Astrocyte (in vitro differentiated cells and primary cell): Measurements from ENCODE around the gene DUSP28.

Experiments
- EZH2 ChIP-seq: IDR thresholded peaks from 2 replicates; pipeline ENCODE4 v1.6.1; 2012; ENCODE audit warnings: mild to moderate bottlenecking, low read length, inconsistent platforms; ENCODE audit not compliant: insufficient read depth
- TF ChIP-seq, protein P1 (sequence below): IDR thresholded peaks from 2 replicates; pipeline ENCODE4 v1.5.1; 2011; ENCODE audit warnings: low read depth, mild to moderate bottlenecking, inconsistent platforms, low read length, moderate library complexity; ENCODE audit not compliant: insufficient read depth

DNA sequence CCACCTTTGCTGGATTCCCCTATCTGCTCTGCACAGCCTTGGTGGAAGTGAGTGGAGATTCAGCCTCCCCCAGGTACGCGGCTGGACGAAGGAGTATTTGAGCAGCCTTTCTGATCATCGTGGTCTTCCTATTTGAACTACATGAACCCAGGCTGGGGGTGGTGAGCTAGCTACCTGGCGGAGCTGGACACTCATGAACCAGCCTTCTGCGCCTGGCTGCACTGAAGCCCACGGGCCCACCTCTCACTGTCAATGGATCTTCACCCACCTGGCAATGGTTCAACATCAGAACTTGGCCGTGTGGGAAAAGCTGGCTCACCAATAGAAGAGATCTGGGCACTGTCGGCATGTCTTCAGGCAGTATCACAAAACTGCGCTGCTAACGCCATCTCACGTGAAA lies 37.8 kb upstream of the DUSP28 start:
- TF ChIP-seq, protein P1, sequence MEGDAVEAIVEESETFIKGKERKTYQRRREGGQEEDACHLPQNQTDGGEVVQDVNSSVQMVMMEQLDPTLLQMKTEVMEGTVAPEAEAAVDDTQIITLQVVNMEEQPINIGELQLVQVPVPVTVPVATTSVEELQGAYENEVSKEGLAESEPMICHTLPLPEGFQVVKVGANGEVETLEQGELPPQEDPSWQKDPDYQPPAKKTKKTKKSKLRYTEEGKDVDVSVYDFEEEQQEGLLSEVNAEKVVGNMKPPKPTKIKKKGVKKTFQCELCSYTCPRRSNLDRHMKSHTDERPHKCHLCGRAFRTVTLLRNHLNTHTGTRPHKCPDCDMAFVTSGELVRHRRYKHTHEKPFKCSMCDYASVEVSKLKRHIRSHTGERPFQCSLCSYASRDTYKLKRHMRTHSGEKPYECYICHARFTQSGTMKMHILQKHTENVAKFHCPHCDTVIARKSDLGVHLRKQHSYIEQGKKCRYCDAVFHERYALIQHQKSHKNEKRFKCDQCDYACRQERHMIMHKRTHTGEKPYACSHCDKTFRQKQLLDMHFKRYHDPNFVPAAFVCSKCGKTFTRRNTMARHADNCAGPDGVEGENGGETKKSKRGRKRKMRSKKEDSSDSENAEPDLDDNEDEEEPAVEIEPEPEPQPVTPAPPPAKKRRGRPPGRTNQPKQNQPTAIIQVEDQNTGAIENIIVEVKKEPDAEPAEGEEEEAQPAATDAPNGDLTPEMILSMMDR: no peak
- TF ChIP-seq EZH2: no peak
